IMR-90 (cell line): ENCODE results near the gene FBXO3. TPM values are rescaled to one million over a fixed set of nuclear protein-coding genes. Genes with fewer than 3 reads are reported as not detected.

Experiments used
- ATAC-seq: fragments of 200-7000 bp; cut with Tn5 transposase; 2 replicates; pipeline ENCODE4 v1.9.1; 2020; ENCODE audit warnings: low read depth, mild to moderate bottlenecking, moderate library complexity
- BruUV-seq: library from RNA; stranded (reverse); fragments of 400-500 nt; replicated peaks from 2 replicates; lab custom pipeline; 2021; lab: Mats Ljungman, UMichigan
- CTCF ChIA-PET: fragments of 300-600 bp; formaldehyde crosslinking; extraction: SDS; loops from one replicate; lab custom pipeline; 2021; ENCODE audit warnings: antibody characterized with exemption; lab: Yijun Ruan, JAX
- POLR2A ChIA-PET: fragments of 300-600 bp; sonication (Branson Sonifier 250); formaldehyde crosslinking; loops from one replicate; lab custom pipeline; 2022; ENCODE audit warnings: antibody characterized with exemption; ENCODE audit not compliant: unreplicated experiment; lab: Charles Lee
- DNase-seq: peaks from one replicate; pipeline ENCODE4 v3.0.0; 2013
- H2AFZ ChIP-seq: replicated peaks from 2 replicates; pipeline ENCODE3; 2013; ENCODE audit warnings: low read length, mild to moderate bottlenecking; ENCODE audit not compliant: poor library complexity
- H2AK5ac ChIP-seq: 2 replicates; pipeline ENCODE4 v1.6.1; 2013; ENCODE audit warnings: low read depth, low read length, inconsistent platforms
- H2AK9ac ChIP-seq: replicated peaks from 2 replicates; pipeline ENCODE3; 2013; ENCODE audit warnings: mild to moderate bottlenecking, low read depth, low read length, moderate library complexity; ENCODE audit not compliant: poor library complexity
- H2BK120ac ChIP-seq: 2 replicates; pipeline ENCODE4 v1.6.1; 2013; ENCODE audit warnings: low read depth, low read length, inconsistent platforms
- H2BK15ac ChIP-seq: 3 replicates; pipeline ENCODE4 v1.6.1; 2013; ENCODE audit warnings: low read depth, low read length, inconsistent platforms
- H2BK20ac ChIP-seq: 2 replicates; pipeline ENCODE4 v1.6.1; 2013; ENCODE audit warnings: low read depth, mild to moderate bottlenecking, inconsistent platforms, low read length, moderate library complexity
- H2BK5ac ChIP-seq: 2 replicates; pipeline ENCODE4 v1.6.1; 2013; ENCODE audit warnings: mild to moderate bottlenecking, low read depth, low read length, inconsistent platforms; ENCODE audit not compliant: poor library complexity, severe bottlenecking
- H3K14ac ChIP-seq: replicated peaks from 2 replicates; pipeline ENCODE4 v1.6.1; 2013; ENCODE audit warnings: low read depth, low read length, inconsistent platforms
- H3K18ac ChIP-seq: 2 replicates; pipeline ENCODE4 v1.6.1; 2013; ENCODE audit warnings: low read depth, low read length, control low read depth
- H3K23ac ChIP-seq: 2 replicates; pipeline ENCODE4 v1.6.1; 2013; ENCODE audit warnings: low read depth, low read length, inconsistent platforms
- H3K27ac ChIP-seq: 2 replicates; pipeline ENCODE4 v1.5.1; 2013; ENCODE audit warnings: mild to moderate bottlenecking, control low read depth, low read length; ENCODE audit not compliant: insufficient read depth
- H3K27me3 ChIP-seq: 2 replicates; pipeline ENCODE4 v1.6.1; 2013; ENCODE audit warnings: low read length; ENCODE audit not compliant: control insufficient read depth, insufficient read depth
- H3K36me3 ChIP-seq: 2 replicates; pipeline ENCODE4 v1.6.1; 2013; ENCODE audit warnings: low read length, mixed read lengths; ENCODE audit not compliant: control insufficient read depth, insufficient read depth
- H3K4ac ChIP-seq: 2 replicates; pipeline ENCODE4 v1.6.1; 2013; ENCODE audit warnings: low read depth, low read length, inconsistent platforms
- H3K4me1 ChIP-seq: 2 replicates; pipeline ENCODE4 v1.6.1; 2013; ENCODE audit warnings: low read length, mixed read lengths; ENCODE audit not compliant: control insufficient read depth, insufficient read depth
- H3K4me2 ChIP-seq: 2 replicates; pipeline ENCODE4 v1.6.1; 2013; ENCODE audit warnings: low read depth, mild to moderate bottlenecking, control low read depth, low read length, moderate library complexity
- H3K4me3 ChIP-seq: 2 replicates; pipeline ENCODE4 v1.5.1; 2013; ENCODE audit warnings: low read depth, mild to moderate bottlenecking, control low read depth, low read length, moderate library complexity; ENCODE audit not compliant: insufficient read depth
- H3K56ac ChIP-seq: 2 replicates; pipeline ENCODE4 v1.6.1; 2013; ENCODE audit warnings: low read length, inconsistent platforms; ENCODE audit not compliant: insufficient read depth; ENCODE audit errors: extremely low read depth
- H3K79me1 ChIP-seq, 2 experiments: 2 replicates each; pipeline ENCODE4 v1.6.1; 2013; ENCODE audit warnings: low read length in 2 of 2, inconsistent platforms in 1 of 2, low read depth in 1 of 2
- H3K9ac ChIP-seq: 2 replicates; pipeline ENCODE4 v1.6.1; 2013; ENCODE audit warnings: low read depth, low read length, control low read depth
- H3K9me1 ChIP-seq: 2 replicates; pipeline ENCODE4 v1.6.1; 2013; ENCODE audit warnings: low read length, inconsistent platforms; ENCODE audit not compliant: insufficient read depth
- H3K9me3 ChIP-seq: 2 replicates; pipeline ENCODE4 v1.6.1; 2013; ENCODE audit warnings: low read length; ENCODE audit not compliant: control insufficient read depth, insufficient read depth
- H4K20me1 ChIP-seq: 2 replicates; pipeline ENCODE4 v1.6.1; 2013; ENCODE audit warnings: low read length, inconsistent platforms; ENCODE audit not compliant: insufficient read depth
- H4K5ac ChIP-seq: 2 replicates; pipeline ENCODE4 v1.6.1; 2013; ENCODE audit warnings: mild to moderate bottlenecking, low read depth, low read length, control low read depth
- H4K8ac ChIP-seq, 2 experiments: 2 replicates each; pipeline ENCODE4 v1.6.1; 2013; ENCODE audit warnings: low read depth in 2 of 2, low read length in 2 of 2, control low read depth in 1 of 2, inconsistent platforms in 1 of 2
- H4K91ac ChIP-seq: 2 replicates; pipeline ENCODE4 v1.6.1; 2013; ENCODE audit warnings: low read depth, low read length, inconsistent platforms; ENCODE audit not compliant: insufficient read depth
- BHLHE40 ChIP-seq: fragments of 150-350 bp; IDR thresholded peaks from 2 replicates; pipeline ENCODE4 v1.6.1; 2016; ENCODE audit warnings: mild to moderate bottlenecking, low read depth, low read length
- CEBPB ChIP-seq: IDR thresholded peaks from 2 replicates; pipeline ENCODE4 v1.6.1; 2012; ENCODE audit warnings: low read depth, low read length, improper control_type of control experiment
- CHD1 ChIP-seq: IDR thresholded peaks from 2 replicates; pipeline ENCODE4 v1.6.1; 2012; ENCODE audit warnings: low read depth, low read length, improper control_type of control experiment
- CTCF ChIP-seq: conservative IDR thresholded peaks from 2 replicates; pipeline ENCODE4 v1.5.1; 2012; ENCODE audit warnings: mild to moderate bottlenecking, low read depth, low read length, improper control_type of control experiment
- ELK1 ChIP-seq: fragments of 150-350 bp; IDR thresholded peaks from 2 replicates; pipeline ENCODE4 v1.6.1; 2016; ENCODE audit warnings: low read depth, mild to moderate bottlenecking, low read length, moderate library complexity, borderline replicate concordance
- FOS ChIP-seq: fragments of 150-350 bp; IDR thresholded peaks from 2 replicates; pipeline ENCODE4 v1.6.1; 2016; ENCODE audit warnings: low read depth, low read length
- MAFK ChIP-seq: IDR thresholded peaks from 2 replicates; pipeline ENCODE4 v1.6.1; 2012; ENCODE audit warnings: low read depth, low read length, improper control_type of control experiment
- MAZ ChIP-seq: IDR thresholded peaks from 2 replicates; pipeline ENCODE4 v1.6.1; 2012; ENCODE audit warnings: low read depth, mild to moderate bottlenecking, low read length, improper control_type of control experiment, moderate library complexity, borderline replicate concordance
- MXI1 ChIP-seq: IDR thresholded peaks from 2 replicates; pipeline ENCODE4 v1.6.1; 2012; ENCODE audit warnings: low read depth, mild to moderate bottlenecking, low read length, moderate library complexity, borderline replicate concordance
- NFE2L2 ChIP-seq: fragments of 150-350 bp; IDR thresholded peaks from 2 replicates; pipeline ENCODE4 v1.6.1; 2016; ENCODE audit warnings: low read depth, mild to moderate bottlenecking, low read length
- POLR2A ChIP-seq: IDR thresholded peaks from 2 replicates; pipeline ENCODE4 v1.6.1; 2012; ENCODE audit warnings: mild to moderate bottlenecking, low read depth, low read length
- RAD21 ChIP-seq: IDR thresholded peaks from 2 replicates; pipeline ENCODE4 v1.6.1; 2012; ENCODE audit warnings: low read length, improper control_type of control experiment
- RCOR1 ChIP-seq: IDR thresholded peaks from 2 replicates; pipeline ENCODE4 v1.6.1; 2012; ENCODE audit warnings: mild to moderate bottlenecking, low read length, improper control_type of control experiment; ENCODE audit not compliant: insufficient replicate concordance
- RFX5 ChIP-seq: IDR thresholded peaks from 2 replicates; pipeline ENCODE4 v1.8.0; 2012; ENCODE audit warnings: low read depth, mild to moderate bottlenecking, low read length, moderate library complexity
- SMC3 ChIP-seq: fragments of 150-350 bp; IDR thresholded peaks from 2 replicates; pipeline ENCODE4 v1.6.1; 2016; ENCODE audit warnings: low read depth, mild to moderate bottlenecking, antibody characterized with exemption, low read length, moderate library complexity
- USF2 ChIP-seq: fragments of 150-350 bp; IDR thresholded peaks from 2 replicates; pipeline ENCODE4 v1.6.1; 2017; ENCODE audit warnings: mild to moderate bottlenecking, antibody characterized with exemption, low read length, low read depth
- WGBS, 2 experiments: methylation state at CpG; one replicate each; pipeline versions ENCODE4 v1.1.5 to v1.1.7; 2013; ENCODE audit warnings: missing lambda C conversion rate in 2 of 2; ENCODE audit not compliant: insufficient read length in 1 of 2; ENCODE audit errors: extremely low coverage in 2 of 2; 5-methylcytosine and 5-hydroxymethylcytosine counted together
- dilution Hi-C: fragments of 300-500 bp; cut with HindIII; formaldehyde crosslinking; loops from one replicate; pipeline ENCODE4 v1.14.3; 2018; ENCODE audit warnings: low sequenced_read_pairs; ENCODE audit not compliant: unreplicated experiment
- in situ Hi-C: fragments of 300-500 bp; cut with MboI; formaldehyde crosslinking; loops from 3 replicates; pipeline ENCODE4 v1.14.3; 2019; ENCODE audit warnings: low sequenced_read_pairs, inconsistent platforms, mixed read lengths
- intact Hi-C: fragments of 100-400 bp; cut with micrococcal nuclease; formaldehyde crosslinking; loops from 2 replicates; pipeline ENCODE4 v1.10.0; 2022
- polyA plus RNA-seq, 3 experiments: library from polyadenylated mRNA; depleted of rRNA; stranded (reverse); fragments of >200 nt; gene quantifications; 2 replicates each; pipeline ENCODE4 v1.2.3, GENCODE V29; 2012; ENCODE audit warnings: low replicate concordance in 1 of 3
- total RNA-seq: library from RNA; depleted of rRNA; stranded (reverse); fragments of >200 nt; gene quantifications from 2 replicates; pipeline ENCODE4 v1.2.3, GENCODE V29; 2012

FBXO3 gene
- total and polyA plus RNA-seq, 2 of the 4 experiments (the other 2 are of a cell fraction): 26.2 to 51.1 TPM

- peaks cover 26% of the 10 kb centered on the region for H3K4me1 ChIP-seq
- peaks cover 31% of the 10 kb centered on the region for H3K9me1 ChIP-seq
- peaks cover 4 to 40% of the 10 kb centered on the region in 2 experiments; a peak in 3 of 4 replicates for H3K79me1 ChIP-seq
- no peaks in the 10 kb centered on the region for H3K9me3 ChIP-seq
- no peak overlapping the region for H2BK5ac ChIP-seq
- dilution Hi-C loops (no loop called here), in situ Hi-C loops (no loop called here), intact Hi-C loops (no loop called here)
- peak overlapping the region; percentile 94 for H2AK5ac ChIP-seq
- H4K5ac ChIP-seq: no peak overlapping the region
- H3K14ac ChIP-seq: peak overlapping the region; percentile 40; the same call in 1 of the 2 replicates
- POLR2A ChIA-PET: no interaction called here
- H3K4me3 ChIP-seq: no peak overlapping the region
- TF ChIP-seq RAD21 (no peak), MAFK (no peak), MXI1 (no peak), BHLHE40 (no peak), CHD1 (no peak), NFE2L2 (no peak), CTCF (no peak), MAZ (no peak), POLR2A (no peak), RFX5 (no peak), CEBPB (no peak), USF2 (no peak), RCOR1 (no peak), SMC3 (no peak), FOS (no peak), ELK1 (no peak)
- H4K8ac ChIP-seq: peak overlapping the region in 1 of 2 experiments; percentile 84; a peak in 1 of 4 replicates
- H2BK120ac ChIP-seq: peak overlapping the region; percentile 56; the same call in 1 of the 2 replicates
- no peak overlapping the region for H3K4me2 ChIP-seq
- DNase-seq (no peak), ATAC-seq (no peak)
- no peaks in the 10 kb centered on the region for H3K36me3 ChIP-seq
- no peak overlapping the region for H3K56ac ChIP-seq
- no peak overlapping the region for H3K18ac ChIP-seq
- 0 out of 2 replicates have a peak overlapping the region, but pooled peaks have one; percentile 33 for H4K91ac ChIP-seq
- H2BK15ac ChIP-seq: peak overlapping the region; percentile 90
- H2AFZ ChIP-seq: no peak overlapping the region
- H3K23ac ChIP-seq: peak overlapping the region; percentile 68; the same call in 1 of the 2 replicates
- no peaks in the 10 kb centered on the region for H3K27me3 ChIP-seq
- peaks cover 4% of the 10 kb centered on the region; the same call in 1 of the 2 replicates for H4K20me1 ChIP-seq
- BruUV-seq: no TSS peak
- no peak overlapping the region for H2AK9ac ChIP-seq
- WGBS, 2 experiments: no CpG with 5 or more reads among the region's 5 CpGs
- H2BK20ac ChIP-seq: peak overlapping the region; percentile 51; the same call in 1 of the 2 replicates
- peak overlapping the region; percentile 97; the same call in 1 of the 2 replicates for H3K4ac ChIP-seq
- H3K27ac ChIP-seq: no peak overlapping the region
- CTCF ChIA-PET: no interaction called here
- no peak overlapping the region for H3K9ac ChIP-seq
These were observed 75.4 kb downstream of the FBXO3 start for GRCh38 chr11:33698921-33699320.
